Measurements from ENCODE around the gene RFX7.

The RFX7 gene

DNA sequence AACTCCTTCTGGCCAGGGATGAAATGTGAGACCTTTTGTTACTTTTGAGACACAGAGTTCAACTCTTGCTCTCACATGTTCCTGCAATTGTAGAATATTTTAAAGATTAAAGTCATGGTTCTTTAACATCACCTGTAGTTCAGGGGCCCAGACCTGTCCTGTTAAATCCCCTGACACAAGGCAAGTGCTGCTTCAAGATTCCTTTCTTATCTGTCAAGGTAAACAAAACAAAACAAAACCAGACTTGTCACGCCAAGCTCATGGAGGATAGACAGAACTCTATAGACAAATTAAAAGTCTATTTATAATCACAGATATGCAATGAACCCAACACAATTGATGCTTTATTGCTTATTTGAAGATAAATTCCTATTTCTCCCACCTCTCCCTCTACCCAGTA is 201.6 kb downstream of the RFX7 start:
- H3K4me1 ChIP-seq (ENCODE audit: insufficient read depth, low read length, severe bottlenecking) = no peaks in the 10 kb centered on the region
- H3F3A ChIP-seq (ENCODE audit: insufficient read depth, low read length) = no peaks in the 10 kb centered on the region
- H3K9me3 ChIP-seq (ENCODE audit: low read length) = no peaks in the 10 kb centered on the region
- H3K9me2 ChIP-seq (ENCODE audit: low read depth, low read length) = no peaks in the 10 kb centered on the region
- H3K4me3 ChIP-seq (ENCODE audit: low read depth, low read length, poor library complexity, severe bottlenecking) = no peak overlapping the region
- H3K79me2 ChIP-seq (ENCODE audit: insufficient read depth, low read length) = no peaks in the 10 kb centered on the region
- H3K4me2 ChIP-seq (ENCODE audit: low read length) = no peak overlapping the region
- no peaks in the 10 kb centered on the region for H3K36me3 ChIP-seq (ENCODE audit: insufficient read depth, low read length)
- H4K20me1 ChIP-seq (ENCODE audit: insufficient read depth, low read length) = no peaks in the 10 kb centered on the region
- TF ChIP-seq EZH2 (IDR thresholded peaks at IDR 0.05; ENCODE audit: borderline replicate concordance, low read length) (no peak), CTCF (IDR thresholded peaks at IDR 0.05; ENCODE audit: low read length) (no peak)
- no peak overlapping the region for H2AFZ ChIP-seq (ENCODE audit: low read length)
- H3K9ac ChIP-seq (ENCODE audit: low read length) = no peak overlapping the region
- H3K27ac ChIP-seq (ENCODE audit: low read depth, low read length, poor library complexity, severe bottlenecking) = no peak overlapping the region
- H3K27me3 ChIP-seq (ENCODE audit: insufficient read depth, low read length) = no peaks in the 10 kb centered on the region; the same call in 1 of the 2 replicates

DNA sequence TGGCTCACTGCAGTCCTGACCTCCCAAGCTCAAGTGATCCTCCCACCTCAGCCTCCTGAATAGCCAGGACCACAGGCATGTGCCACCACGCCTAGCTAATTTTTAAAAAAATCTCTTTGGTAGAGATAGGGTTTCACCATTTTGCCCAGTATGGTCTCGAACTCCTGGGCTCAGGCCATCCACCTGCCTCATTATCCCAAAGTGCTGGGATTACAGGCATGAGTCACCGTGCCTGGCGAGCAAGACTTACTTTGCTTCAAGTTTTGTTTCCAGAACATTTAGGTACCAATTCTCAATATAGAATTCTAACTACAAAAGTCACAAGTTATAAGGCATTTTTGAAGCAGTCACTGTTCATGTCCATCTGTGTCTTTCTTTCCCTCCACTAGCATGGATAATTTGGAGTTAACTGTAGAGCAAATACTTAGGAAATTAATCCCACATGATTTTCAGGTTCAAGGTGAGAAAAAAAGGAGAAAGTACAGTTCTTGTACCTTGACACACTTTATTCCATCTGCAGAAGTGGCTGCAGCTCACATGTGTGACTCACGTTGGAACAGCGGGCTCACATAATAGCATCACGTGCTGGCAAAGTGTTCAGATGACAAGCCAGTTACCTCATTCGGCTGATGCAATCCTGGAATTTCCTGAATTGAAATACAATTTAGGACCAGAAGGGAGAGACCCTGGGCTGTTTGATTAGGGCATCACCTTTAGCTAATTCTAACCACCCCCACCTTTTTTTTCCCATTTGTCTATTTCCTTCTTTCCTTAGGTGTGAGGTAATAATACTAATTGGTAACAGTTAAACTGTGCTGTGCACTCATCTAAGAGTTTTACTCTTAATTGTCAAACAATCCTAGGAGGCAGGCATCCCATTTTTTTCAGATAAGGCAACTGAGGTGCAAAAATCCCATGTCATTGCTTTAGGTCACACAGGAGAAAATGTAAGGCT is 203.3 kb downstream of the RFX7 start:
- TF ChIP-seq CTCF (IDR thresholded peaks at IDR 0.05; ENCODE audit: low read length) (no peak), EZH2 (IDR thresholded peaks at IDR 0.05; ENCODE audit: borderline replicate concordance, low read length) (no peak)
- no peak overlapping the region for H3K4me3 ChIP-seq (ENCODE audit: low read depth, low read length, poor library complexity, severe bottlenecking)
- H3K9me3 ChIP-seq (ENCODE audit: low read length) = no peaks in the 10 kb centered on the region
- H2AFZ ChIP-seq (ENCODE audit: low read length) = no peak overlapping the region
- no peaks in the 10 kb centered on the region for H3K4me1 ChIP-seq (ENCODE audit: insufficient read depth, low read length, severe bottlenecking)
- H3K27me3 ChIP-seq (ENCODE audit: insufficient read depth, low read length) = no peaks in the 10 kb centered on the region; the same call in 1 of the 2 replicates
- H3K36me3 ChIP-seq (ENCODE audit: insufficient read depth, low read length) = no peaks in the 10 kb centered on the region
- H4K20me1 ChIP-seq (ENCODE audit: insufficient read depth, low read length) = no peaks in the 10 kb centered on the region
- H3F3A ChIP-seq (ENCODE audit: insufficient read depth, low read length) = no peaks in the 10 kb centered on the region
- H3K9ac ChIP-seq (ENCODE audit: low read length) = no peak overlapping the region
- no peak overlapping the region for H3K27ac ChIP-seq (ENCODE audit: low read depth, low read length, poor library complexity, severe bottlenecking)
- no peak overlapping the region for H3K4me2 ChIP-seq (ENCODE audit: low read length)
- no peaks in the 10 kb centered on the region for H3K79me2 ChIP-seq (ENCODE audit: insufficient read depth, low read length)
- no peaks in the 10 kb centered on the region for H3K9me2 ChIP-seq (ENCODE audit: low read depth, low read length)

- H2AFZ ChIP-seq (ENCODE audit: low read length) = no peak overlapping the region
- no peaks in the 10 kb centered on the region for H3K4me1 ChIP-seq (ENCODE audit: insufficient read depth, low read length, severe bottlenecking)
- H3K27ac ChIP-seq (ENCODE audit: low read depth, low read length, poor library complexity, severe bottlenecking) = no peak overlapping the region
- H3K4me2 ChIP-seq (ENCODE audit: low read length) = no peak overlapping the region
- no peak overlapping the region for H3K4me3 ChIP-seq (ENCODE audit: low read depth, low read length, poor library complexity, severe bottlenecking)
- TF ChIP-seq CTCF (IDR thresholded peaks at IDR 0.05; ENCODE audit: low read length) = no peak
- TF ChIP-seq EZH2 (IDR thresholded peaks at IDR 0.05; ENCODE audit: borderline replicate concordance, low read length) = no peak
- no peaks in the 10 kb centered on the region; the same call in 1 of the 2 replicates for H3K27me3 ChIP-seq (ENCODE audit: insufficient read depth, low read length)
- H3K9ac ChIP-seq (ENCODE audit: low read length) = no peak overlapping the region
- H3K36me3 ChIP-seq (ENCODE audit: insufficient read depth, low read length) = no peaks in the 10 kb centered on the region
- H3F3A ChIP-seq (ENCODE audit: insufficient read depth, low read length) = no peaks in the 10 kb centered on the region
- H4K20me1 ChIP-seq (ENCODE audit: insufficient read depth, low read length) = no peaks in the 10 kb centered on the region
- no peaks in the 10 kb centered on the region for H3K9me2 ChIP-seq (ENCODE audit: low read depth, low read length)
- no peaks in the 10 kb centered on the region for H3K79me2 ChIP-seq (ENCODE audit: insufficient read depth, low read length)
- no peaks in the 10 kb centered on the region for H3K9me3 ChIP-seq (ENCODE audit: low read length)
Observed at GRCh38 chr15:56038707-56039106, 205.0 kb downstream of the RFX7 start.
